Fibroblast of skin of left biceps (primary cell): ENCODE measurements around the gene CCDC34.

Experiments used
- DNase-seq, 2 experiments: peaks; one replicate each; pipeline ENCODE4 v3.0.0-alpha.2; 2013; ENCODE audit warnings: low read depth in 2 of 2

The CCDC34 gene

GRCh38 chr11:27291302-27291889 is 71.6 kb downstream of the CCDC34 start:
- no peak for DNase-seq

GRCh38 chr11:27290261-27291050 is 72.6 kb downstream of the CCDC34 start:
- DNase-seq, result no peak
